ENCODE data around the gene C16orf92. TPM values are rescaled to one million over a fixed set of nuclear protein-coding genes. Genes with fewer than 3 reads are reported as not detected.

The C16orf92 gene
- total and polyA plus RNA-seq, 2 of the 13 experiments (the other 11 are each of a cell fraction or from before 2014, with no cell fraction given), result not detected

- 95% methylated on average over 13 of the region's 17 CpGs for WGBS (ENCODE audit: low lambda C conversion rate)
- in situ Hi-C loops (cut with HindIII; ENCODE audit: extremely low pct_ligation_motif_present, low pct_unique_long_range_greater_than_20kb), result loop anchor here (10.0 kb wide), 1 partner anchor 139 kb away; the partner anchor contains the start of gene CDIPT
- H3K9ac ChIP-seq (ENCODE audit: insufficient read depth, low read depth, low read length), result no peak overlapping the region
- CTCF ChIA-PET (ENCODE audit: low intra/inter-chr PET ratio, low total read pairs), result no interaction called here
- H3K36me3 ChIP-seq (replicated peaks in 1 of 2; ENCODE audit: control insufficient read depth in 1 of 2, insufficient read depth in 2 of 2, low read length in 2 of 2), result peaks cover 0 to 3% of the 10 kb centered on the region in 2 experiments; a peak in 1 of 5 replicates
- no peaks in the 10 kb centered on the region for H4K20me1 ChIP-seq (ENCODE audit: insufficient read depth, low read length)
- TF ChIP-seq HMG20A (CRISPR knock-in tag; IDR thresholded peaks at IDR 0.05; ENCODE audit: borderline replicate concordance), result no peak
- TF ChIP-seq NFYC (CRISPR knock-in tag; IDR thresholded peaks at IDR 0.05), result no peak
- no peak for TF ChIP-seq PAX8 (CRISPR knock-in tag; IDR thresholded peaks at IDR 0.05; ENCODE audit: borderline replicate concordance)
- TF ChIP-seq FIP1L1 (IDR thresholded peaks at IDR 0.05; ENCODE audit: borderline replicate concordance, insufficient read depth, low read depth, low read length), result no peak
- BruUV-seq (replicated peaks), result no TSS peak
- H3K27me3 ChIP-seq (ENCODE audit: control insufficient read depth in 1 of 2, insufficient read depth in 2 of 2, low read length in 2 of 2), result 0 out of 5 replicates have a peak, but pooled peaks cover 0 to 1% of the 10 kb centered on the region in 2 experiments
- H3K4me3 ChIP-seq (replicated peaks in 1 of 3; ENCODE audit: insufficient read depth in 1 of 3, low read depth in 2 of 3, low read length in 3 of 3), result no peak overlapping the region
- no peak overlapping the region for H3K4me2 ChIP-seq (ENCODE audit: low read depth, low read length)
- no peak overlapping the region for H2AFZ ChIP-seq (ENCODE audit: low read length)
- FAIRE-seq, result no peak
- peaks cover under 1% of the 10 kb centered on the region; the same call in 1 of the 2 replicates for H3K4me1 ChIP-seq (ENCODE audit: insufficient read depth, low read length)
- ATAC-seq, result no peak
- H3K27ac ChIP-seq (ENCODE audit: extremely low read length, insufficient read depth, low read length), result no peak overlapping the region
- intact Hi-C loops (cut with micrococcal nuclease; ENCODE audit: unreplicated experiment), result no loop called here
- POLR2A ChIA-PET, result interaction anchor here (1.2 to 2.1 kb wide), 2 partner anchors 30 to 78 kb away, joined by 3 to 8 read pairs; partner anchors contain the start of gene TAOK2
- no peak for DNase-seq (ENCODE audit: low spot score)
- no peaks in the 10 kb centered on the region for H3K9me3 ChIP-seq (ENCODE audit: low read length)
- no peaks in the 10 kb centered on the region for H3K79me2 ChIP-seq (ENCODE audit: insufficient read depth, low read length)
These were observed 19.2 kb upstream of the C16orf92 start for GRCh38 chr16:30003670-30004423.

GRCh38 chr16:30004424-30004776 lies 18.6 kb upstream of the C16orf92 start:
- Histone ChIP-seq H3K79me2 (ENCODE audit: insufficient read depth, low read length) (no peaks in the 10 kb centered on the region), H3K9ac (ENCODE audit: insufficient read depth, low read depth, low read length) (no peak overlapping the region), H3K27ac (ENCODE audit: extremely low read length, insufficient read depth, low read length) (no peak overlapping the region), H3K4me3 (replicated peaks in 1 of 3; ENCODE audit: insufficient read depth in 1 of 3, low read depth in 2 of 3, low read length in 3 of 3) (no peak overlapping the region), H3K27me3 (ENCODE audit: control insufficient read depth in 1 of 2, insufficient read depth in 2 of 2, low read length in 2 of 2) (peaks cover 0 to 6% of the 10 kb centered on the region in 2 experiments; a peak in 1 of 5 replicates), H3K4me2 (ENCODE audit: low read depth, low read length) (no peak overlapping the region), H4K20me1 (ENCODE audit: insufficient read depth, low read length) (no peaks in the 10 kb centered on the region), H3K9me3 (ENCODE audit: low read length) (no peaks in the 10 kb centered on the region), H2AFZ (ENCODE audit: low read length) (no peak overlapping the region), H3K36me3 (replicated peaks in 1 of 2; ENCODE audit: control insufficient read depth in 1 of 2, insufficient read depth in 2 of 2, low read length in 2 of 2) (peaks cover 0 to 3% of the 10 kb centered on the region in 2 experiments; a peak in 1 of 5 replicates), H3K4me1 (ENCODE audit: insufficient read depth, low read length) (peaks cover 6% of the 10 kb centered on the region)
- no peak for DNase-seq (ENCODE audit: low spot score)
- ChIA-PET POLR2A (interaction anchor here (1.2 to 2.1 kb wide), 2 partner anchors 31 to 79 kb away, joined by 3 to 8 read pairs; partner anchors contain the start of gene TAOK2), CTCF (ENCODE audit: low intra/inter-chr PET ratio, low total read pairs) (no interaction called here)
- in situ Hi-C loops (cut with HindIII; ENCODE audit: extremely low pct_ligation_motif_present, low pct_unique_long_range_greater_than_20kb), result loop anchor here (10.0 kb wide), 1 partner anchor 140 kb away; the partner anchor contains the start of gene CDIPT
- FAIRE-seq, result no peak
- intact Hi-C loops (cut with micrococcal nuclease; ENCODE audit: unreplicated experiment), result no loop called here
- WGBS (ENCODE audit: low lambda C conversion rate), result 93% methylated on average over 14 of the region's 19 CpGs
- BruUV-seq (replicated peaks), result no TSS peak
- no peak for ATAC-seq
- TF ChIP-seq KIAA2018 (CRISPR knock-in tag; IDR thresholded peaks at IDR 0.05; ENCODE audit: borderline replicate concordance), result no peak
- no peak for TF ChIP-seq ZNF550 (CRISPR knock-in tag; IDR thresholded peaks at IDR 0.05; ENCODE audit: borderline replicate concordance)
- TF ChIP-seq ZNF784 (CRISPR knock-in tag; IDR thresholded peaks at IDR 0.05; ENCODE audit: borderline replicate concordance), result no peak
